Testis (tissue), 3 donors: Measurements from ENCODE around the gene DIS3L2. TPM values are rescaled to one million over a fixed set of nuclear protein-coding genes. Genes with fewer than 3 reads are reported as not detected.

ENCODE experiments used
- DNase-seq: peaks from one replicate; pipeline ENCODE4 v3.0.0-alpha.2; 2019
- H3K27ac ChIP-seq, 2 donors: fragments of 200-600 bp; sonication (generic); one replicate each; pipeline ENCODE4 v1.5.1; 2019
- H3K27me3 ChIP-seq: fragments of 200-600 bp; sonication (generic); one replicate; pipeline ENCODE4 v1.5.1; 2019
- H3K36me3 ChIP-seq: fragments of 200-600 bp; sonication (generic); one replicate; pipeline ENCODE4 v1.5.1; 2017; ENCODE audit warnings: low read depth; ENCODE audit errors: missing control alignments
- H3K4me1 ChIP-seq: fragments of 200-600 bp; sonication (generic); one replicate; pipeline ENCODE4 v1.5.1; 2019
- H3K4me3 ChIP-seq, 2 donors: fragments of 200-600 bp; sonication (generic); one replicate each; pipeline ENCODE4 v1.5.1; 2017 to 2019
- H3K9me3 ChIP-seq: fragments of 200-600 bp; sonication (generic); one replicate; pipeline ENCODE4 v1.5.1; 2017
- CTCF ChIP-seq, 3 experiments: fragments of 450-650 bp in 2 of 3; fragments of 200-600 bp in 1 of 3; sonication (generic) in 1 of 3; IDR thresholded peaks; one replicate each; pipeline ENCODE4 v1.5.1; 2016 to 2019; ENCODE audit warnings: antibody characterized with exemption in 3 of 3, mild to moderate bottlenecking in 2 of 3, moderate library complexity in 1 of 3
- POLR2A ChIP-seq: fragments of 450-650 bp; IDR thresholded peaks from one replicate; pipeline ENCODE4 v1.6.1; 2017; ENCODE audit warnings: antibody characterized with exemption, mild to moderate bottlenecking, moderate library complexity
- WGBS, 2 donors: methylation state at CpG; one replicate each; pipeline ENCODE4 v1.1.5; 2018; 5-methylcytosine and 5-hydroxymethylcytosine counted together
- intact Hi-C: fragments of 100-400 bp; cut with DNase I; formaldehyde crosslinking; loops from one replicate; pipeline ENCODE4 v1.15.1; 2023; ENCODE audit warnings: low total_unique reads
- polyA plus RNA-seq: library from polyadenylated mRNA; stranded (reverse); fragments of 350-450 nt; fragmentation: Illumina TruSeq; extraction: RNeasy Lipid Tissue Mini Kit (QIAGEN cat#74804); gene quantifications from one replicate; pipeline ENCODE4 v1.2.3, GENCODE V29; 2014; ENCODE audit warnings: low read depth, low replicate concordance; ENCODE audit not compliant: insufficient read depth
- total RNA-seq, 2 donors: library from RNA; depleted of rRNA; stranded (reverse); fragments of >200 nt; gene quantifications; one replicate each; pipeline ENCODE4 v1.2.3, GENCODE V29; 2016

DIS3L2 gene
- total and polyA plus RNA-seq, 3 donors from 2014 or later = 32.5 to 80.7 (median 70.4) TPM

- intact Hi-C loops = no loop called here
- 58% methylated on average over 4 of the region's 4 CpGs; no CpG with 5 or more reads in 1 of the 2 donors for WGBS, 2 donors
- DNase-seq = peak; percentile 69
- no peaks in the 10 kb centered on the region for H3K9me3 ChIP-seq
- H3K27me3 ChIP-seq = no peaks in the 10 kb centered on the region
- peaks cover 5% of the 10 kb centered on the region for H3K4me1 ChIP-seq
- H3K27ac ChIP-seq = no peak overlapping the region
- H3K4me3 ChIP-seq = no peak overlapping the region
- no peaks in the 10 kb centered on the region for H3K36me3 ChIP-seq
- TF ChIP-seq POLR2A = no peak
- no peak for TF ChIP-seq CTCF (IDR thresholded peaks at IDR 0.05)
Observed at GRCh38 chr2:231935207-231935524, 26.3 kb upstream of the DIS3L2 start.

GRCh38 chr2:231935815-231936214, 25.7 kb upstream of the DIS3L2 start:
- no peaks in the 10 kb centered on the region for H3K27me3 ChIP-seq
- 97 to 100% methylated on average over 1 of the region's 1 CpG for WGBS, 2 donors
- no peaks in the 10 kb centered on the region for H3K36me3 ChIP-seq
- H3K4me3 ChIP-seq = no peak overlapping the region
- H3K9me3 ChIP-seq = no peaks in the 10 kb centered on the region
- DNase-seq = no peak
- no peak overlapping the region for H3K27ac ChIP-seq
- no peak for TF ChIP-seq CTCF (IDR thresholded peaks at IDR 0.05)
- TF ChIP-seq POLR2A = no peak
- intact Hi-C loops = no loop called here
- H3K4me1 ChIP-seq = peaks cover 5% of the 10 kb centered on the region

- H3K27me3 ChIP-seq = no peaks in the 10 kb centered on the region
- no peak for TF ChIP-seq CTCF (IDR thresholded peaks at IDR 0.05)
- TF ChIP-seq POLR2A = no peak
- no peak overlapping the region for H3K27ac ChIP-seq
- no peaks in the 10 kb centered on the region for H3K9me3 ChIP-seq
- no peak for DNase-seq
- no peak overlapping the region for H3K4me3 ChIP-seq
- H3K36me3 ChIP-seq = no peaks in the 10 kb centered on the region
- intact Hi-C loops = no loop called here
- WGBS, 2 donors = 93% methylated on average over 4 of the region's 4 CpGs
- H3K4me1 ChIP-seq = peaks cover 5% of the 10 kb centered on the region
Observed at GRCh38 chr2:231936491-231936890, 25.0 kb upstream of the DIS3L2 start.

- intact Hi-C loops = no loop called here
- WGBS, 2 donors = 95 to 96% methylated on average over 7 of the region's 7 CpGs
- TF ChIP-seq CTCF (IDR thresholded peaks at IDR 0.05) = no peak
- no peak for TF ChIP-seq POLR2A
- Histone ChIP-seq H3K4me1 (peaks cover 5% of the 10 kb centered on the region), H3K27me3 (no peaks in the 10 kb centered on the region), H3K27ac (no peak overlapping the region), H3K36me3 (no peaks in the 10 kb centered on the region), H3K9me3 (no peaks in the 10 kb centered on the region), H3K4me3 (no peak overlapping the region)
- DNase-seq = no peak
Observed at GRCh38 chr2:231937057-231937456, 24.5 kb upstream of the DIS3L2 start.

GRCh38 chr2:231939022-231939421, 22.5 kb upstream of the DIS3L2 start:
- H3K9me3 ChIP-seq = no peaks in the 10 kb centered on the region
- 91 to 95% methylated on average over 4 of the region's 4 CpGs for WGBS, 2 donors
- TF ChIP-seq POLR2A (no peak), CTCF (IDR thresholded peaks at IDR 0.05) (no peak)
- H3K4me1 ChIP-seq = peaks cover 5% of the 10 kb centered on the region
- H3K4me3 ChIP-seq = no peak overlapping the region
- no peak overlapping the region for H3K27ac ChIP-seq
- DNase-seq = no peak
- no peaks in the 10 kb centered on the region for H3K27me3 ChIP-seq
- no peaks in the 10 kb centered on the region for H3K36me3 ChIP-seq
- intact Hi-C loops = no loop called here
